OCI-LY7 (cell line): ENCODE data around the gene RSL1D1.
"Not testable (repeated sequence)": the region's sequence is repeated elsewhere in the genome, so short reads cannot be mapped to it uniquely, and the experiment has no call there.

Experiments
- EZH2phosphoT487 ChIP-seq: fragments of 200-600 bp; sonication (generic); IDR thresholded peaks from 2 replicates; pipeline ENCODE4 v1.6.1; 2018; ENCODE audit warnings: low read depth, borderline replicate concordance, mild to moderate bottlenecking, mixed run types, antibody characterized with exemption, low read length, moderate library complexity, mixed read lengths
- TF ChIP-seq, protein P1 (sequence below): fragments of 200-600 bp; sonication (generic); conservative IDR thresholded peaks from 2 replicates; pipeline ENCODE4 v1.5.1; 2014; ENCODE audit warnings: mild to moderate bottlenecking, antibody characterized with exemption, low read length, moderate library complexity, mixed read lengths

DNA sequence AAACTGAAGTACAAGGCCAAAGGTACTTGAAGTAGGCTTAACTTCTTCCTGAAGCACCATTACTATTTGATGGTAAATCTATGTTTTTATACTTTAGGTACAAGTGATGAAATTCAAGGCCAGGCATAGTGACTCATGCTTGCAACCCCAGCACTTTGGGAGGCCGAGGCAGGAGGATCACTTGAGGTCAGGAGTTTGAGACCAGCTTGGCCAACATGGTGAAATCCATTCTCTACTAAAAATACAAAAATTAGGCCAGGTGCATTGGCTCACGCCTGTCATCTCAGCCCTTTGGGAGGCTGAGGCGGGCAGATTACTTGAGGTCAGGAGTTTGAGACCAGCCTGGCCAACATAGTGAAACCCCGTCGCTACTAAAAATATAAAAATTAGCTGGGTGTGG is 27.7 kb downstream of the RSL1D1 start:
- TF ChIP-seq, protein P1, sequence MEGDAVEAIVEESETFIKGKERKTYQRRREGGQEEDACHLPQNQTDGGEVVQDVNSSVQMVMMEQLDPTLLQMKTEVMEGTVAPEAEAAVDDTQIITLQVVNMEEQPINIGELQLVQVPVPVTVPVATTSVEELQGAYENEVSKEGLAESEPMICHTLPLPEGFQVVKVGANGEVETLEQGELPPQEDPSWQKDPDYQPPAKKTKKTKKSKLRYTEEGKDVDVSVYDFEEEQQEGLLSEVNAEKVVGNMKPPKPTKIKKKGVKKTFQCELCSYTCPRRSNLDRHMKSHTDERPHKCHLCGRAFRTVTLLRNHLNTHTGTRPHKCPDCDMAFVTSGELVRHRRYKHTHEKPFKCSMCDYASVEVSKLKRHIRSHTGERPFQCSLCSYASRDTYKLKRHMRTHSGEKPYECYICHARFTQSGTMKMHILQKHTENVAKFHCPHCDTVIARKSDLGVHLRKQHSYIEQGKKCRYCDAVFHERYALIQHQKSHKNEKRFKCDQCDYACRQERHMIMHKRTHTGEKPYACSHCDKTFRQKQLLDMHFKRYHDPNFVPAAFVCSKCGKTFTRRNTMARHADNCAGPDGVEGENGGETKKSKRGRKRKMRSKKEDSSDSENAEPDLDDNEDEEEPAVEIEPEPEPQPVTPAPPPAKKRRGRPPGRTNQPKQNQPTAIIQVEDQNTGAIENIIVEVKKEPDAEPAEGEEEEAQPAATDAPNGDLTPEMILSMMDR, result not testable (repeated sequence)
- TF ChIP-seq EZH2phosphoT487, result not testable (repeated sequence)
